GM12891 (cell line): ENCODE measurements around the gene PLGLB1. TPM values are rescaled to one million over a fixed set of nuclear protein-coding genes. Genes with fewer than 3 reads are reported as not detected.
"Not testable (repeated sequence)": the region's sequence is repeated elsewhere in the genome, so short reads cannot be mapped to it uniquely, and the experiment has no call there.

Source experiments
- DNase-seq: peaks from one replicate; pipeline ENCODE4 v3.0.0; 2011; ENCODE audit warnings: low spot score; ENCODE audit not compliant: insufficient read length
- FAIRE-seq: peaks from 2 replicates; lab custom pipeline; 2011; peaks lifted over from hg19 to GRCh38; lab: Jason Lieb, UNC
- polyA plus RNA-seq: library from polyadenylated mRNA; unstranded; fragments of >200 nt; gene quantifications from one replicate; pipeline ENCODE4 v1.2.1, GENCODE V29; 2012; ENCODE audit warnings: low read depth, missing spikeins, inconsistent platforms; ENCODE audit not compliant: missing spikeins

The PLGLB1 gene
- 0.28 TPM for polyA plus RNA-seq

GRCh38 chr2:87021744-87022143 is at the start of gene PLGLB1:
Gene PLGLB1 (minus strand): TSS chr2:87021844. CDS start chr2:87021783, 61 bp downstream.
- FAIRE-seq, DNase-seq: not testable (repeated sequence)

GRCh38 chr2:87064305-87064704 is 42.7 kb upstream of the PLGLB1 start:
- not testable (repeated sequence) for FAIRE-seq, DNase-seq

- DNase-seq, FAIRE-seq: not testable (repeated sequence)
Observed at GRCh38 chr2:87063431-87063830, 41.8 kb upstream of the PLGLB1 start.

- FAIRE-seq, DNase-seq: not testable (repeated sequence)
Observed at GRCh38 chr2:87061519-87061918, 39.9 kb upstream of the PLGLB1 start.

- FAIRE-seq, DNase-seq: not testable (repeated sequence)
Observed at GRCh38 chr2:87057606-87058005, 36.0 kb upstream of the PLGLB1 start.

- not testable (repeated sequence) for DNase-seq, FAIRE-seq
Observed at GRCh38 chr2:87056843-87057242, 35.2 kb upstream of the PLGLB1 start.

- not testable (repeated sequence) for FAIRE-seq, DNase-seq
Observed at GRCh38 chr2:87056435-87056834, 34.8 kb upstream of the PLGLB1 start.

GRCh38 chr2:87054375-87054774 is 32.7 kb upstream of the PLGLB1 start:
- FAIRE-seq, DNase-seq: not testable (repeated sequence)

GRCh38 chr2:87041321-87041978 is 19.8 kb upstream of the PLGLB1 start:
- not testable (repeated sequence) for FAIRE-seq, DNase-seq

- not testable (repeated sequence) for FAIRE-seq, DNase-seq
Observed at GRCh38 chr2:87028607-87029006, 7.0 kb upstream of the PLGLB1 start.

- not testable (repeated sequence) for FAIRE-seq, DNase-seq
Observed at GRCh38 chr2:87026816-87027215, 5.2 kb upstream of the PLGLB1 start.

GRCh38 chr2:87025927-87026326 is 4.3 kb upstream of the PLGLB1 start:
- DNase-seq, FAIRE-seq: not testable (repeated sequence)

- not testable (repeated sequence) for FAIRE-seq, DNase-seq
Observed at GRCh38 chr2:87023988-87024615, 2.5 kb upstream of the PLGLB1 start.

- DNase-seq, FAIRE-seq: not testable (repeated sequence)
Observed at GRCh38 chr2:87021043-87021442, 601 bp downstream of the PLGLB1 start.

- not testable (repeated sequence) for DNase-seq, FAIRE-seq
Observed at GRCh38 chr2:87019053-87019452, 2.6 kb downstream of the PLGLB1 start.

GRCh38 chr2:87014489-87015169 is 7.0 kb downstream of the PLGLB1 start:
- FAIRE-seq, DNase-seq: not testable (repeated sequence)

- not testable (repeated sequence) for DNase-seq, FAIRE-seq
Observed at GRCh38 chr2:87004398-87004797, 17.2 kb downstream of the PLGLB1 start.
